GM12878 (cell line): ENCODE data around the gene ING3. TPM values are rescaled to one million over a fixed set of nuclear protein-coding genes. Genes with fewer than 3 reads are reported as not detected.

ENCODE experiments used
- ATAC-seq: fragments of 200-7000 bp; cut with Tn5 transposase; 3 replicates; pipeline ENCODE4 v1.9.1; 2020; ENCODE audit warnings: mild to moderate bottlenecking, moderate library complexity
- BruUV-seq: library from RNA; stranded (reverse); fragments of 400-500 nt; replicated peaks from 2 replicates; lab custom pipeline; 2021; lab: Mats Ljungman, UMichigan
- CTCF ChIA-PET: fragments of 300-600 bp; sonication (Branson Sonifier 250); formaldehyde crosslinking; extraction: SDS; loops from one replicate; lab custom pipeline; 2021; ENCODE audit warnings: inconsistent platforms; lab: Yijun Ruan, JAX
- POLR2A ChIA-PET: fragments of 350-600 bp; formaldehyde crosslinking; extraction: SDS; loops from one replicate; lab custom pipeline; 2021; ENCODE audit warnings: inconsistent platforms; lab: Charles Lee
- RAD21 ChIA-PET: fragments of 300-600 bp; sonication (Branson Sonifier 250); formaldehyde crosslinking; loops from one replicate; lab custom pipeline; 2023; ENCODE audit warnings: antibody characterized with exemption; ENCODE audit not compliant: unreplicated experiment; lab: Charles Lee
- SMC1A ChIA-PET: fragments of 300-600 bp; sonication (Branson Sonifier 250); formaldehyde crosslinking; loops from one replicate; lab custom pipeline; 2023; ENCODE audit not compliant: unreplicated experiment, uncharacterized antibody; lab: Charles Lee
- DNase-seq: peaks from one replicate; pipeline ENCODE4 v3.0.0-alpha.2; 2011; ENCODE audit warnings: low read depth, low spot score
- FAIRE-seq: peaks from 3 replicates; lab custom pipeline; 2011; peaks lifted over from hg19 to GRCh38; lab: Jason Lieb, UNC
- H2AFZ ChIP-seq: 2 replicates; pipeline ENCODE4 v1.6.0; 2011; ENCODE audit warnings: low read depth, low read length, control low read depth; ENCODE audit not compliant: control insufficient read depth
- H3K27ac ChIP-seq: 2 replicates; pipeline ENCODE4 v1.5.1; 2011; ENCODE audit warnings: control low read depth; ENCODE audit not compliant: control insufficient read depth, insufficient read depth
- H3K27me3 ChIP-seq, 2 experiments: replicated peaks in 1 of 2; 2 replicates each; pipeline versions ENCODE4 v1.6.0 to v1.6.1; 2011; ENCODE audit warnings: low read length in 1 of 2; ENCODE audit not compliant: control insufficient read depth in 2 of 2, insufficient read depth in 2 of 2
- H3K36me3 ChIP-seq, 2 experiments: 2 replicates each; pipeline ENCODE4 v1.5.1; 2011; ENCODE audit warnings: low read length in 1 of 2; ENCODE audit not compliant: control insufficient read depth in 2 of 2, insufficient read depth in 2 of 2
- H3K4me1 ChIP-seq: 2 replicates; pipeline ENCODE4 v1.6.1; 2011; ENCODE audit warnings: mild to moderate bottlenecking, low read length, moderate library complexity, mixed read lengths; ENCODE audit not compliant: control insufficient read depth, insufficient read depth
- H3K4me2 ChIP-seq: 2 replicates; pipeline ENCODE4 v1.6.0; 2011; ENCODE audit warnings: control low read depth; ENCODE audit not compliant: control insufficient read depth, insufficient read depth
- H3K4me3 ChIP-seq: fragments of 200-600 bp; sonication (generic); 2 replicates; pipeline ENCODE4 v1.5.1; 2016
- H3K79me2 ChIP-seq: 2 replicates; pipeline ENCODE4 v1.6.0; 2011; ENCODE audit warnings: low read length; ENCODE audit not compliant: control insufficient read depth, insufficient read depth
- H3K9ac ChIP-seq: 2 replicates; pipeline ENCODE4 v1.8.0; 2011; ENCODE audit warnings: low read length, control low read depth, mixed read lengths; ENCODE audit not compliant: control insufficient read depth, insufficient read depth
- H3K9me3 ChIP-seq: replicated peaks from 3 replicates; pipeline ENCODE4 v1.5.1; 2011; ENCODE audit warnings: mild to moderate bottlenecking, low read length; ENCODE audit not compliant: control insufficient read depth, insufficient read depth
- H4K20me1 ChIP-seq: 2 replicates; pipeline ENCODE4 v1.6.0; 2011; ENCODE audit not compliant: control insufficient read depth, insufficient read depth
- CREB1 ChIP-seq: IDR thresholded peaks from 2 replicates; pipeline ENCODE4 v1.6.1; 2012; ENCODE audit warnings: low read depth, mild to moderate bottlenecking, inconsistent platforms
- WGBS: methylation state at CpG from one replicate; pipeline ENCODE4 v1.1.6; 2016; ENCODE audit warnings: low lambda C conversion rate; ENCODE audit not compliant: insufficient replicate concordance, insufficient coverage; ENCODE audit errors: missing lambda C conversion rate; 5-methylcytosine and 5-hydroxymethylcytosine counted together
- in situ Hi-C: fragments of 300-500 bp; cut with MboI; formaldehyde crosslinking; loops from 9 replicates; pipeline ENCODE4 v1.14.3; 2018; ENCODE audit warnings: mixed read lengths
- intact Hi-C: fragments of 100-400 bp; cut with micrococcal nuclease; formaldehyde crosslinking; loops from one replicate; pipeline ENCODE4 v1.14.2; 2022; ENCODE audit not compliant: unreplicated experiment
- polyA plus RNA-seq, 11 experiments: library from polyadenylated mRNA; depleted of rRNA in 4 of 11; unstranded in 6 of 11; stranded (reverse) in 5 of 11; fragments of >200 nt; fragmentation: Nextera tagmentation in 4 of 11; fragmentation: Illumina TruSeq in 1 of 11; extraction: Ambion mirVana in 4 of 11; extraction: Trizol in 1 of 11; gene quantifications; 1 replicate in 1 of 11; 2 replicates in 10 of 11; pipeline versions ENCODE4 v1.2.1 to v1.2.3, GENCODE V29; 2011 to 2016; ENCODE audit warnings: inconsistent platforms in 2 of 11, missing spikeins in 2 of 11, low read depth in 1 of 11
- total RNA-seq, 4 experiments: library from RNA; depleted of rRNA in 3 of 4; stranded (reverse); fragments of >200 nt in 3 of 4; fragmentation: Illumina TruSeq in 1 of 4; extraction: Trizol in 1 of 4; gene quantifications; 2 replicates each; pipeline versions ENCODE4 v1.2.1 to v1.2.3, GENCODE V29; 2013 to 2021
- TF ChIP-seq, protein P1 (sequence below): fragments of 450-650 bp; IDR thresholded peaks from 2 replicates; pipeline ENCODE4 v1.6.1; 2016; ENCODE audit warnings: mild to moderate bottlenecking, moderate library complexity, borderline replicate concordance

Gene ING3
- total and polyA plus RNA-seq, 10 of the 15 experiments (the other 5 are each of a cell fraction or from before 2014, with no cell fraction given): 12.1 to 60.8 (median 28.8) TPM

DNA sequence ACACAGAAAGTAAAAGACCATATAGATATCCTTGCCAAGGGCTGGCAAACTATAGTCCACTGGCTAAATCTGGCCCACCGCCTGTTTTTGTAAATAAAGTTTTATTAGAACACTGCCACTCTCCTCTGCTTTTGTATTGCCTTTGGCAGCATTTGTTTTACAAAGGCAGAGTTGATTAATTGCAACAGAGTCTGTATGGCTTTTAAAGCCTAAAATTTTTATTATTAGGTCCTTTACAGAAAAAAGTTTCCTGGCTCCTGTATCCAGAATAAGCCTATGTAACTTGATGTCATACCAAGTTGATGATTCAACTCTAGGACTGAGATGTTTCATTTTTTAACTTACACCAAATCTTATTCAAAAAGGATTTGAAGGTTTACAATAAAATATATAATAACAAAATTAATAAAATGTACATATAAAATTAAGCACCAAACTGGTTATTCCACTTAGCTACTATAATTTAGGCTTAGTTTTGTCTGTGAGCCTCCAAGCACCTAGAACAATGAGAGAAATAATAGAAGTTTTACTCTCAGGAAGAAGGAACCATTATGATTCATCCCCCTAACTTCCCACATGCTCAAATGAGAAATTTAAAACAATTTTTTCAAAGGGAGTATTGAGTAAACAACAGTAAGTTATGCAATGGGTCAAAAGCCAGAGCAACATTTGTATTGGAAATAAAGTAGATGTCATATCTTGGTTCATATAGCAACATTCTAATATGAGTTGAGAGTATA, 69.8 kb downstream of the ING3 start:
- DNase-seq: no peak
- no peaks in the 10 kb centered on the region for H3K36me3 ChIP-seq
- no TSS peak for BruUV-seq
- no peaks in the 10 kb centered on the region for H3K79me2 ChIP-seq
- no peak for ATAC-seq
- no peak overlapping the region for H3K27ac ChIP-seq
- SMC1A ChIA-PET: no interaction called here
- H3K9ac ChIP-seq: no peak overlapping the region
- FAIRE-seq: no peak
- H3K4me3 ChIP-seq: no peak overlapping the region
- no peak for TF ChIP-seq CREB1
- TF ChIP-seq, protein P1, sequence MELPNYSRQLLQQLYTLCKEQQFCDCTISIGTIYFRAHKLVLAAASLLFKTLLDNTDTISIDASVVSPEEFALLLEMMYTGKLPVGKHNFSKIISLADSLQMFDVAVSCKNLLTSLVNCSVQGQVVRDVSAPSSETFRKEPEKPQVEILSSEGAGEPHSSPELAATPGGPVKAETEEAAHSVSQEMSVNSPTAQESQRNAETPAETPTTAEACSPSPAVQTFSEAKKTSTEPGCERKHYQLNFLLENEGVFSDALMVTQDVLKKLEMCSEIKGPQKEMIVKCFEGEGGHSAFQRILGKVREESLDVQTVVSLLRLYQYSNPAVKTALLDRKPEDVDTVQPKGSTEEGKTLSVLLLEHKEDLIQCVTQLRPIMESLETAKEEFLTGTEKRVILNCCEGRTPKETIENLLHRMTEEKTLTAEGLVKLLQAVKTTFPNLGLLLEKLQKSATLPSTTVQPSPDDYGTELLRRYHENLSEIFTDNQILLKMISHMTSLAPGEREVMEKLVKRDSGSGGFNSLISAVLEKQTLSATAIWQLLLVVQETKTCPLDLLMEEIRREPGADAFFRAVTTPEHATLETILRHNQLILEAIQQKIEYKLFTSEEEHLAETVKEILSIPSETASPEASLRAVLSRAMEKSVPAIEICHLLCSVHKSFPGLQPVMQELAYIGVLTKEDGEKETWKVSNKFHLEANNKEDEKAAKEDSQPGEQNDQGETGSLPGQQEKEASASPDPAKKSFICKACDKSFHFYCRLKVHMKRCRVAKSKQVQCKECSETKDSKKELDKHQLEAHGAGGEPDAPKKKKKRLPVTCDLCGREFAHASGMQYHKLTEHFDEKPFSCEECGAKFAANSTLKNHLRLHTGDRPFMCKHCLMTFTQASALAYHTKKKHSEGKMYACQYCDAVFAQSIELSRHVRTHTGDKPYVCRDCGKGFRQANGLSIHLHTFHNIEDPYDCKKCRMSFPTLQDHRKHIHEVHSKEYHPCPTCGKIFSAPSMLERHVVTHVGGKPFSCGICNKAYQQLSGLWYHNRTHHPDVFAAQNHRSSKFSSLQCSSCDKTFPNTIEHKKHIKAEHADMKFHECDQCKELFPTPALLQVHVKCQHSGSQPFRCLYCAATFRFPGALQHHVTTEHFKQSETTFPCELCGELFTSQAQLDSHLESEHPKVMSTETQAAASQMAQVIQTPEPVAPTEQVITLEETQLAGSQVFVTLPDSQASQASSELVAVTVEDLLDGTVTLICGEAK: peak; percentile 57; the same call in 1 of the 2 replicates
- CTCF ChIA-PET: interaction anchor here (1.4 kb wide), 1 partner anchor 32 kb away, joined by 3 read pairs; the partner anchor contains the start of gene CPED1
- H2AFZ ChIP-seq: no peak overlapping the region
- POLR2A ChIA-PET: no interaction called here
- intact Hi-C loops: no loop called here
- H4K20me1 ChIP-seq: no peaks in the 10 kb centered on the region
- RAD21 ChIA-PET: no interaction called here
- H3K27me3 ChIP-seq: no peaks in the 10 kb centered on the region
- H3K9me3 ChIP-seq: no peaks in the 10 kb centered on the region
- in situ Hi-C loops: no loop called here
- H3K4me1 ChIP-seq: no peaks in the 10 kb centered on the region
- H3K4me2 ChIP-seq: no peak overlapping the region
- WGBS: 65% methylated on average over 1 of the region's 1 CpG
